ENCODE data around the gene GABRR3.

The GABRR3 gene

DNA sequence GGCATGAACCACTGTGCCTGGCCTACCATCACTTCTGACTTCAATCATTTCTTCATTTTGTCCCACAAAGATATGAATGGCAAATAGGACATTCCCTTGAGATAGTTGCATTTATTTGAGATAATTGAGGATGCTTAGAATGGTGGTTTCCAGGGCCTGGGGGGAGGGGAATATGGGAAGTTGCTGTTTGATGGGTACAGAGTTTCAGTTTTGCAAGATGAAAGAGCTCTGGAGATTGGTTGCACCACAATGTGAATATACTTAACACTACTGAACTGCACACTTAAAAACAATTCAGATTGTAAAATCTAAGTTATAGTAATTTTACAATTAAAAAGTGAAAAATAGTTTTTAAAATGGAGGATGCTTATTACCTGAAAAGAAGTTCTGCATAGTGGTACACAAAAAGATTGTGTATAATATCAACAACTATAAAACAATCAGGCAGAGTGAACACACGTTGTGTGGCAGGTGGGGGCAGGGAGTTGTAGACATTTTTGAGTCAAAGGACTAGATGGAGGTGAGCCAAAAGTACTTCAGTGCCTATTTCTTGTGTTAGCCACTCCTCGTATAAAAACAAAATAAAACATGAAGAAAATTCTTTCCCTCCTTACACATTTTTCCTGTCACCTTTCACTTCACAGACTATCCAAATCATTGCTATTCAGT, 44.4 kb downstream of the GABRR3 start:
- DNase-seq (ENCODE audit: low read depth, low spot score) = no peak

GRCh38 chr3:97988784-97989568, 46.1 kb downstream of the GABRR3 start:
- no peak for DNase-seq (ENCODE audit: low read depth, low spot score)

GRCh38 chr3:97987306-97987705, 47.8 kb downstream of the GABRR3 start:
- DNase-seq (ENCODE audit: low read depth, low spot score) = no peak

DNA sequence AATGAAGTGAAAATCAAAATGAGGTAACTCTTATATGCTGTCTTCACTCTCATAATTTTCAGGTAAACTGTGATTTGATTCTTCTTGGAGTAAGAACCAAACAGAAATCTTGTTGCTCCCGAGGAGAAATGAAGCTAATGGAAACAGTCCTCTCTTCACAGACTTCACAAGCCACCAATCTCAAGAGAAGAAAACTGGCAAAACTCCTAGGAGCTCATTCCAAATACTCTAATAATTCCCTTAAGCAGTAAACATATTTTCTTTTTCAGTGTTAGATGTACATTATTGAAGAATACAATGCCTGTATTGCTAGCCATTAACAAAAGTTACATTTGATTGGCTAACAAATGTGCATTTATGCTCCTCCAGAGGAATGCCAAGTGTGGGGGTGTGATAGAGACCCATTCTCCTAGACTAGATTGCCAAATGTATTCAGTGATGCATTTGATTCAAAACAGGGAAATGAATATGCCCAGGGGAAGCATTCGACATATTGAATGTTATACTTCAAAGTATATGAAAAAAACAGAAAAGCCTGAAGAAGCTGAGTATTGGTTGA, 51.1 kb downstream of the GABRR3 start:
- no peak for DNase-seq (ENCODE audit: low read depth, low spot score)

GRCh38 chr3:97981886-97982285, 53.2 kb downstream of the GABRR3 start:
- DNase-seq (ENCODE audit: low read depth, low spot score) = no peak

GRCh38 chr3:97979610-97980009, 55.5 kb downstream of the GABRR3 start:
- no peak for DNase-seq (ENCODE audit: low read depth, low spot score)

- DNase-seq (ENCODE audit: low read depth, low spot score) = no peak
Observed at GRCh38 chr3:97975466-97975865, 59.6 kb downstream of the GABRR3 start.

DNA sequence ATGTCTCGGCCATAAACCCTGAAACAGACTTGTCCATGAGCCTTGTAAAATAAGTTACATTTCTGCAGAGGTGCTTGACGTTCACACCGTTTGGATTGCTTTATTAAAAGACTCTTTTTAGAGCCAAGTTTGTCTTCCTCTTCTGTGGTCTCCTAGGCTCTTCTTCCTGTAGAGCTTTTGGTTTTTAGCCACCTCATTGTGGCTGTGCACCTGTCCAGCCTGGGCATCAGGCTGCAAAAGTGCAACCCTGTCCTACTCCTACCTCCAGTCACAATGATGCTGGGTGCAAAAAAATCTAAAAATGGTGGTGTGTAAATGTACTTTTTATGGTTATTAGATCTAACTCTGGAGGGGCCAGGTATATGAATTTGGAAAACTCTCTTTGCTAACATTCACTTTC, 60.1 kb downstream of the GABRR3 start:
- no peak for DNase-seq (ENCODE audit: low read depth, low spot score)

DNA sequence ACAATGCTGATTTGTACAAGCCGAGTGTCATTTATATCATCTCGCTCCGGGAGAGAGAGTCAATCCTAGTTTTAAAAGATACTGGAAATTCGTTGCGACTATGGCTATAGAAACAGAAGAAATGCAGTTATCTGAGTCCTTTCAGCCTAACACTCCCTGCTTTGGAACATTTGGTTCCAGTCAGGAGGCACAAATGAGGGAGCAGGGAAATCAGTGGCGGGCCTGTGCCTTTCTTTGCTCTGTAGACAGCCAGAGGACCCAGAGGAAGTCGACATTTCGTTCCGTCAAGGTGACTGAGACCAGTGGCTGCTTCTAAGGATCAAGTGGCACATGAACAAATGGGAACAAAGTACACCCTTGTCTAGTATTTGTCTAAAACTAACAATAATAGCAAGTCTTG, 62.1 kb downstream of the GABRR3 start:
- DNase-seq (ENCODE audit: low read depth, low spot score) = no peak

GRCh38 chr3:97971679-97972567, 63.2 kb downstream of the GABRR3 start, which contains the start of gene RIOX2:
RIOX2 (minus strand) TSS chr3:97972431; CDS start chr3:97967593, 4,838 bp downstream.
- DNase-seq (ENCODE audit: low read depth, low spot score) = peak; percentile 58

- DNase-seq (ENCODE audit: low read depth, low spot score) = no peak
Observed at GRCh38 chr3:97970956-97971620, 64.0 kb downstream of the GABRR3 start.

DNA sequence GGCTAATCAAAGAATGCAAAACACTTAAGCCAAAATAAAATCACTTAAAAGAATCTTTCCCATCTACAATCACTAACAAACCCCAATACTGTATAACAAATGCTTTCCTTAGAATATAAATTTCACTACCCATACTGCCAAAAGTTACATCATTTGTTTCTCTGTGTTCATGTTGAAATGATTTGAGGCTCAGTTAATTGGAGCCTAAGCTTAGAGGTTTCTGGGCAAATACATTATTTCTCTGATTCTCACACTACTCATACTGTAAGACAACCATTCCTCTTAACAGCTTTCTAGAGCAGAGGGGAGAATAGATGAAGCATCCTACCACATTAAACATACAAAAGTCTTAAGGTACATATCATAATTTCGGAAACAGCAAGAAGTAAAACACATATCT, 65.0 kb downstream of the GABRR3 start:
- no peak for DNase-seq (ENCODE audit: low read depth, low spot score)

DNA sequence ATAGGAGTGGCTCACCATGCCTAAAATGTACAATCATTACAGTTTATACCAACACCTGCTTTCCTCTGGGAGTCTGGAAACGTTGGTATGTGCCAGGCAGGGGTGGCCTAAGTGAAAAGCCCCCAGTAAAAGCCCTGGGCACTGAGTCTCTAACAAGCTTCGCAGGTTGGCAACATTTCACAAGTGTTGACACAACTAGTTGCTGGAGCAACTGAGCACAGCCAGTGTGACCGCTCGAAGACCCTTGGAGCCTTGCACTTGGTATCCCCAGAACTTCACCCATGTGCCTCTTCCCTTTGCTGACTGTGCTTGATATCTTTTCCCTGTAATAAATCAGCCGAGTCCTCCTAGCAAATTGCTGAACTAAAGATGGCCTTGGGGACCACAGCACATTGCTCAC, 65.6 kb downstream of the GABRR3 start:
- DNase-seq (ENCODE audit: low read depth, low spot score) = no peak

DNA sequence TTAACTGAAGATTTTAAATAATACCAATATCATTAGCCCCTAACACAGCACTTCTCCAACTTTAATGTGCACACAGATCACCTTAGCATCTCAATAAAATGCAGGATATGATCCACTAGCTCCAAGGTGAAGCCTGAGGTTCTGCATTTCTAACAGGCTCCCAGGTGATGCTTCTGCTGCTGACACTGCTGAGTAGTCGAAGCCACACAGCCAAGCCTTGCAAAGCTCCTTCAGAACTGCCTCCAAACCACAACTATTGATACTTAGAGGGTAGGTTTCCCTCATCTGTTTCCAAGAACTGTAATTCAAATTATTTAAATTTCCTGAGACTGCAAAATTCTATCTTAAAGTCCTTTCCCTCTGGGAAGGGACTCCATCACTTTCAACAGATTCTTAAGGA, 66.7 kb downstream of the GABRR3 start:
- DNase-seq (ENCODE audit: low read depth, low spot score) = no peak

DNA sequence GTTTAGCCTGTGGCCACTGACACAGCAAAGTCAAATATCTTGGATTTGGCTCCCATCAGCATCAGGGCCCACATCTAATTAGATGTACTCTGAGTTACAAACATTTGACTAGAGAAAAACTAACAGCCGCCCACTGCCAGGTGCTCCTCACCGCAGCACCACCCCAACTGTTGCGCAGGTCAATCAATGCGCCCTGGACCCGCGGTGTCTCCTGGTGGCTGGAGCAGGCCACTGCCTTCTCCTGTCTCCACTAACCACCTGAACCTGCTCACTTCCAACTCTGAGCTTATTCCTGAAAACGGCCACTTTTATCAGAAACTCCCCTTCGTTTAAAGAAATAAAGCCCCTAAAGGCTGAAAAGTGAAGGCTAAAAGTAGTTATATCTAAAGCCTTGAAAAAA, 67.1 kb downstream of the GABRR3 start:
- no peak for DNase-seq (ENCODE audit: low read depth, low spot score)

GRCh38 chr3:97960993-97961766, 73.9 kb downstream of the GABRR3 start:
- DNase-seq (ENCODE audit: low read depth, low spot score) = no peak

GRCh38 chr3:97960551-97960950, 74.6 kb downstream of the GABRR3 start:
- no peak for DNase-seq (ENCODE audit: low read depth, low spot score)

DNA sequence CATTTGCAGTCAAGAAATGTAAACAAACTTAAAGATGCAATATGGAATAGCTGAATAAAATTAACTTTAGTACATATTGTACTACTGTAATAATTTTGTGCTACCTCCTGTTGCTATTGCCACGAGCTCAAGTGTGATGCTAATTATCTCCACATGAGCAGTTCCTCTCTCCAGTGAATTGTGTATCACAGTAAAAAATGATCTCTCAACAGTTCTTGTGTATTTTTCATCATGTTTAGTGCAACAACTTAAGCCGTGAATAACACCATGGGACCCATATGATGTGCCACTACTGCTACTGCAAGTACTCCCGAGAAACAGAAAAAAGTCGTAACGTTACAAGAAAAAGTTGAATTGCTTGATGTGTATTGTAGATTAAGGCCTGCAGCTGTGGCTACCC, 75.2 kb downstream of the GABRR3 start:
- DNase-seq (ENCODE audit: low read depth, low spot score) = no peak

DNA sequence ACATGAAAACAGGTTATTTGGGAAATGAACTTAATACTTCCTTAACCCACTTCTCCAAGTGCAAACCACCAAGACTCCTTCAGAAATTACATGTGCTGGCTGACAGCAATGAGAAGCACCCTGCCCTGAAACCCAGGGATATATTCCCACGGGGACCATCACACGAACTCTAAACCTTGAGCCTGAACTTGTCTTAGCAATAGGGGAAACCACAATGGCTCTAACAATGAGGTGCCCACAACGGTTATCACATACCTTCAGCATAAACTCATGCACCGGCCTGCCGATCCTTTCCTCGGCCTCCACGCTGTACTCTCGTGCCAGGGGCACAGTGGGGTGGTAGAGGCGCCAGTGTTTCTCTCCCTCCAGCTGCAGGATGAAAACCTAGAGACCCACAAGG, 76.3 kb downstream of the GABRR3 start:
- no peak for DNase-seq (ENCODE audit: low read depth, low spot score)

GRCh38 chr3:97958396-97958795, 76.7 kb downstream of the GABRR3 start:
- DNase-seq (ENCODE audit: low read depth, low spot score) = no peak
